Endothelial cell of umbilical vein (primary cell): ENCODE data around the gene ACER1. TPM values are rescaled to one million over a fixed set of nuclear protein-coding genes. Genes with fewer than 3 reads are reported as not detected.
"Not testable (repeated sequence)": the region's sequence is repeated elsewhere in the genome, so short reads cannot be mapped to it uniquely, and the experiment has no call there.

Experiments
- BruUV-seq: library from RNA; stranded (reverse); fragments of 400-500 nt; replicated peaks from 2 replicates; lab custom pipeline; 2021; lab: Mats Ljungman, UMichigan
- CTCF ChIA-PET: fragments of 300-600, 350-600 bp; sonication (Branson Sonifier 250); formaldehyde crosslinking; loops from one replicate; lab custom pipeline; 2021; ENCODE audit warnings: antibody characterized with exemption, inconsistent platforms; lab: Charles Lee
- POLR2A ChIA-PET: fragments of 300-600, 350-600 bp; sonication (Branson Sonifier 250); formaldehyde crosslinking; loops from one replicate; lab custom pipeline; 2021; ENCODE audit warnings: antibody characterized with exemption, inconsistent platforms; lab: Charles Lee
- DNase-seq: peaks from one replicate; pipeline ENCODE4 v3.0.0-alpha.2; 2011; ENCODE audit warnings: low read depth, low spot score
- FAIRE-seq: peaks from 2 replicates; lab custom pipeline; 2011; peaks lifted over from hg19 to GRCh38; lab: Jason Lieb, UNC
- H2AFZ ChIP-seq: 2 replicates; pipeline ENCODE4 v1.6.0; 2012; ENCODE audit warnings: low read depth, low read length, control low read depth, inconsistent platforms
- H3K27ac ChIP-seq: 2 replicates; pipeline ENCODE4 v1.5.1; 2011; ENCODE audit warnings: low read depth, mild to moderate bottlenecking, control low read depth, low read length, moderate library complexity; ENCODE audit not compliant: insufficient read depth
- H3K27me3 ChIP-seq, 2 experiments: 2 replicates each; pipeline versions ENCODE4 v1.6.0 to v1.6.1; 2011; ENCODE audit warnings: low read length in 2 of 2, mixed read lengths in 1 of 2; ENCODE audit not compliant: control insufficient read depth in 2 of 2, insufficient read depth in 2 of 2
- H3K36me3 ChIP-seq, 2 experiments: 2 replicates in 1 of 2; 3 replicates in 1 of 2; pipeline ENCODE4 v1.5.1; 2011; ENCODE audit warnings: low read length in 2 of 2, mild to moderate bottlenecking in 1 of 2, moderate library complexity in 1 of 2; ENCODE audit not compliant: control insufficient read depth in 2 of 2, insufficient read depth in 2 of 2; ENCODE audit errors: extremely low read depth in 1 of 2
- H3K4me1 ChIP-seq: 3 replicates; pipeline ENCODE4 v1.5.1; 2011; ENCODE audit warnings: mild to moderate bottlenecking, low read length; ENCODE audit not compliant: control insufficient read depth, insufficient read depth; ENCODE audit errors: extremely low read depth
- H3K4me2 ChIP-seq: 2 replicates; pipeline ENCODE4 v1.6.1; 2011; ENCODE audit warnings: low read length, control low read depth, mixed read lengths; ENCODE audit not compliant: insufficient read depth
- H3K4me3 ChIP-seq, 3 experiments: fragments of 200-600 bp in 1 of 3; sonication (generic), shearing (Covaris generic) in 1 of 3; replicated peaks in 1 of 3; 2 replicates each; pipeline ENCODE4 v1.5.1; 2011 to 2016; ENCODE audit warnings: control low read depth in 3 of 3, low read length in 3 of 3, mild to moderate bottlenecking in 2 of 3, inconsistent platforms in 1 of 3, low read depth in 1 of 3, moderate library complexity in 1 of 3; ENCODE audit not compliant: insufficient read depth in 1 of 3
- H3K79me2 ChIP-seq: 2 replicates; pipeline ENCODE4 v1.6.0; 2012; ENCODE audit warnings: low read length, inconsistent platforms; ENCODE audit not compliant: control insufficient read depth, insufficient read depth
- H3K9ac ChIP-seq: replicated peaks from 2 replicates; pipeline ENCODE3; 2011; ENCODE audit warnings: low read length, control low read depth; ENCODE audit not compliant: insufficient read depth; ENCODE audit errors: extremely low read depth
- H3K9me1 ChIP-seq: replicated peaks from 3 replicates; pipeline ENCODE4 v1.6.0; 2011; ENCODE audit warnings: mild to moderate bottlenecking, low read length; ENCODE audit not compliant: control insufficient read depth, insufficient read depth; ENCODE audit errors: extremely low read depth
- H3K9me3 ChIP-seq: replicated peaks from 2 replicates; pipeline ENCODE4 v1.5.1; 2012; ENCODE audit warnings: low read length, inconsistent platforms; ENCODE audit not compliant: control insufficient read depth, insufficient read depth
- H4K20me1 ChIP-seq: replicated peaks from 2 replicates; pipeline ENCODE3; 2011; ENCODE audit warnings: mild to moderate bottlenecking, low read length; ENCODE audit not compliant: control insufficient read depth, insufficient read depth; ENCODE audit errors: extremely low read depth
- FOS ChIP-seq: IDR thresholded peaks from 2 replicates; pipeline ENCODE4 v1.6.1; 2011; ENCODE audit warnings: mild to moderate bottlenecking, low read length, moderate library complexity, borderline replicate concordance; ENCODE audit not compliant: insufficient read depth
- GATA2 ChIP-seq: IDR thresholded peaks from 2 replicates; pipeline ENCODE4 v1.7.0; 2011; ENCODE audit warnings: low read depth, mild to moderate bottlenecking, moderate library complexity, mixed read lengths, low read length; ENCODE audit not compliant: insufficient read length, insufficient read depth
- JUN ChIP-seq: IDR thresholded peaks from 2 replicates; pipeline ENCODE4 v1.6.1; 2011; ENCODE audit warnings: borderline replicate concordance, low read depth; ENCODE audit not compliant: insufficient read length, insufficient read depth
- MYC ChIP-seq: IDR thresholded peaks from one replicate; pipeline ENCODE4 v1.6.1; 2011; ENCODE audit warnings: mild to moderate bottlenecking, low read depth, low read length
- POLR2A ChIP-seq: IDR thresholded peaks from 2 replicates; pipeline ENCODE4 v1.6.1; 2012; ENCODE audit warnings: low read depth, mild to moderate bottlenecking, control low read depth, low read length
- POLR2AphosphoS5 ChIP-seq: IDR thresholded peaks from 2 replicates; pipeline ENCODE4 v1.6.1; 2012; ENCODE audit warnings: low read depth, mild to moderate bottlenecking, control low read depth, low read length, moderate library complexity; ENCODE audit not compliant: insufficient read depth
- dilution Hi-C: fragments of 300-500 bp; cut with MboI; formaldehyde crosslinking; loops from one replicate; pipeline ENCODE4 v1.15.0; 2019; ENCODE audit warnings: low sequenced_read_pairs; ENCODE audit not compliant: extremely low pct_ligation_motif_present
- intact Hi-C: fragments of 100-400 bp; cut with micrococcal nuclease; formaldehyde crosslinking; loops from one replicate; pipeline ENCODE4 v1.10.0; 2022
- polyA plus RNA-seq, 4 experiments: library from polyadenylated mRNA; depleted of rRNA in 3 of 4; stranded (reverse) in 3 of 4; unstranded in 1 of 4; fragments of >200 nt; gene quantifications; 2 replicates each; pipeline versions ENCODE4 v1.2.1 to v1.2.3, GENCODE V29; 2011 to 2012; ENCODE audit warnings: missing spikeins in 1 of 4
- total RNA-seq: library from RNA; stranded (reverse); gene quantifications from 2 replicates; pipeline ENCODE4 v1.2.3, GENCODE V29; 2021
- TF ChIP-seq, protein P1 (sequence below): IDR thresholded peaks from 2 replicates; pipeline ENCODE4 v1.6.1; 2011; ENCODE audit not compliant: insufficient read depth, insufficient read length
- TF ChIP-seq, protein P2 (sequence below), 2 donors: IDR thresholded peaks; 1 replicate in 1 of 2; 2 replicates in 1 of 2; pipeline ENCODE4 v1.5.1; 2011; ENCODE audit warnings: low read length in 2 of 2, mild to moderate bottlenecking in 2 of 2, moderate library complexity in 2 of 2, control low read depth in 1 of 2, inconsistent platforms in 1 of 2, low read depth in 1 of 2; ENCODE audit not compliant: insufficient read depth in 1 of 2; ENCODE audit errors: extremely low read depth in 1 of 2

ACER1 gene
- total and polyA plus RNA-seq, 2 donors (not counting 3 experiments of a cell fraction or from before 2014, with no cell fraction given), result 0.04 TPM; not detected in 1

DNA sequence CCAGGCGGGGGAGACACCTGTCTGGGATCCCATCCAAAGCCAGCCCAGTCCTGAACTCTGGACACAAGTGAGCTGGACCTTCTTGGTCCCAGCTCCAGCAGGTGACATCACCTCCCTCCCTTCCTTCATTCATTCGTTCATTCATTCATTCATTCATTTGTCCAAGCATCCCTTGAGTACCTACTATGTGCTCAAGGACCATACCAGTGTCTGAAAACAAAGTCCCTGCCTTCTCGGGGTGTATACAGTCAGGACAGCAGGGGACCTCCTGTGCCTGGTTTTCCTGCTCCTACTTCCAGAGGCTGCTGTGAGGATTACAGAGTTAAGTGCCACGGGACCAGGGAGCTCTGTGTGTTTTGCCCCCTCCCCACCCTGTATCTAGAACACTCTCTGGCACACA lies 14.0 kb downstream of the ACER1 start:
- Histone ChIP-seq H3K27ac (no peak overlapping the region), H3K36me3 (no peaks in the 10 kb centered on the region), H3K79me2 (no peaks in the 10 kb centered on the region), H3K4me1 (no peaks in the 10 kb centered on the region), H3K9me1 (no peaks in the 10 kb centered on the region), H2AFZ (no peak overlapping the region), H3K4me2 (no peak overlapping the region), H3K27me3 (no peaks in the 10 kb centered on the region), H3K4me3 (no peak overlapping the region), H4K20me1 (no peaks in the 10 kb centered on the region), H3K9ac (no peak overlapping the region), H3K9me3 (no peaks in the 10 kb centered on the region)
- FAIRE-seq (no peak), DNase-seq (no peak)
- CTCF ChIA-PET, result interaction anchor here (0.6 to 2.2 kb wide), 3 partner anchors 13 to 101 kb away, joined by 3 to 7 read pairs (median 3); no protein-coding TSS in a partner anchor
- dilution Hi-C loops, result no loop called here
- POLR2A ChIA-PET, result interaction anchor here (0.7 kb wide), 1 partner anchor 213 kb away, joined by 6 read pairs; no protein-coding TSS in a partner anchor
- TF ChIP-seq JUN (no peak), MYC (no peak), POLR2A (no peak)
- TF ChIP-seq, protein P1, sequence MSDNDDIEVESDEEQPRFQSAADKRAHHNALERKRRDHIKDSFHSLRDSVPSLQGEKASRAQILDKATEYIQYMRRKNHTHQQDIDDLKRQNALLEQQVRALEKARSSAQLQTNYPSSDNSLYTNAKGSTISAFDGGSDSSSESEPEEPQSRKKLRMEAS, result no peak
- no TSS peak for BruUV-seq
- intact Hi-C loops, result no loop called here

DNA sequence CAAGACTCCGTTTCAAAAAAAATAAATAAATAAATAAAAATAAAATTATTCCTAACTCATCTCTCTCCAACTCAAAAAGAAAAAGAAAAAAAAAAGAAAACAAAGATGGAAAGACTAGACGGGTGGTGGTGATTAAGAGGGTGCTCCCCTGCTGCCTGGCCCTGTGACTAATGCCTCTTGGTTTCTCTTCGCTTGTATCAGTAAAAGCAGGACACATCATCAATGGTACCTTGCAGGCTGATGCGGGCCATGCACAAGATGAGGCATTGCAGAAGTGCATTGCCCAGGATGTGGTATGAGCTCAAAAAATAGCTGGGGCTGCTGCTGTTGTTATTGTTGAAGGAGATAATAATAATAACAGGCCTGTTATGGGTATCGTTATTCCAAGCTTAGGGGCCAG lies 14.6 kb downstream of the ACER1 start:
- Histone ChIP-seq H3K4me1 (no peaks in the 10 kb centered on the region), H2AFZ (no peak overlapping the region), H3K27ac (no peak overlapping the region), H3K4me3 (no peak overlapping the region), H3K9me1 (no peaks in the 10 kb centered on the region), H3K9ac (no peak overlapping the region), H3K27me3 (no peaks in the 10 kb centered on the region), H3K36me3 (no peaks in the 10 kb centered on the region), H3K79me2 (no peaks in the 10 kb centered on the region), H3K9me3 (no peaks in the 10 kb centered on the region), H3K4me2 (no peak overlapping the region), H4K20me1 (no peaks in the 10 kb centered on the region)
- TF ChIP-seq, protein P2, sequence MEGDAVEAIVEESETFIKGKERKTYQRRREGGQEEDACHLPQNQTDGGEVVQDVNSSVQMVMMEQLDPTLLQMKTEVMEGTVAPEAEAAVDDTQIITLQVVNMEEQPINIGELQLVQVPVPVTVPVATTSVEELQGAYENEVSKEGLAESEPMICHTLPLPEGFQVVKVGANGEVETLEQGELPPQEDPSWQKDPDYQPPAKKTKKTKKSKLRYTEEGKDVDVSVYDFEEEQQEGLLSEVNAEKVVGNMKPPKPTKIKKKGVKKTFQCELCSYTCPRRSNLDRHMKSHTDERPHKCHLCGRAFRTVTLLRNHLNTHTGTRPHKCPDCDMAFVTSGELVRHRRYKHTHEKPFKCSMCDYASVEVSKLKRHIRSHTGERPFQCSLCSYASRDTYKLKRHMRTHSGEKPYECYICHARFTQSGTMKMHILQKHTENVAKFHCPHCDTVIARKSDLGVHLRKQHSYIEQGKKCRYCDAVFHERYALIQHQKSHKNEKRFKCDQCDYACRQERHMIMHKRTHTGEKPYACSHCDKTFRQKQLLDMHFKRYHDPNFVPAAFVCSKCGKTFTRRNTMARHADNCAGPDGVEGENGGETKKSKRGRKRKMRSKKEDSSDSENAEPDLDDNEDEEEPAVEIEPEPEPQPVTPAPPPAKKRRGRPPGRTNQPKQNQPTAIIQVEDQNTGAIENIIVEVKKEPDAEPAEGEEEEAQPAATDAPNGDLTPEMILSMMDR (IDR thresholded peaks at IDR 0.05; ENCODE audit: extremely low read depth in 1 of 2, insufficient read depth in 1 of 2, low read depth in 1 of 2, low read length in 2 of 2), result no peak
- no peak for TF ChIP-seq POLR2AphosphoS5
- no peak for TF ChIP-seq FOS
- no peak for TF ChIP-seq MYC
- TF ChIP-seq GATA2, result no peak
- TF ChIP-seq, protein P1, result no peak
- dilution Hi-C loops, result no loop called here
- DNase-seq (no peak), FAIRE-seq (no peak)
- intact Hi-C loops, result no loop called here
- CTCF ChIA-PET, result interaction anchor here (0.8 to 1.2 kb wide), 2 partner anchors 18 to 35 kb away, joined by 3 read pairs; no protein-coding TSS in a partner anchor
- POLR2A ChIA-PET, result no interaction called here
- no TSS peak for BruUV-seq

DNA sequence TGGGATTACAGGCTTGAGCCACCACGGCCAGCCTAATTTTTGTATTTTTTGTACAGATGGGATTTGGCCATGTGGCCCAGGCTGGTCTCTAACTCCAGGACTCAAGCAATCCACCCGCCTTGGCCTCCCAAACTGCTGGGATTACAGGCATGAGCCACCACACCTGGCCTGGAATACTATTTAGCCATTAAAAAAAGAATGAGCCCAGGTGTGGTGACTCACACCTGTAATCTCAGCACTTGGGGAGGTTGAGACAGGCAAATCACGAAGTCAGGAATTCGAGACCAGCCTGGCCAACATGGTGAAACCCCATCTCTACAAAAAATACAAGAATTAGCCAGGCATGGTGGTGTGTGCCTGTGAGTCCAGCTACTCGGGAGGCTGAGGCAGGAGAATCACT lies 17.8 kb downstream of the ACER1 start:
- H3K9me1 ChIP-seq, H3K4me3 ChIP-seq, H3K4me1 ChIP-seq, H3K36me3 ChIP-seq, H3K9me3 ChIP-seq, H3K79me2 ChIP-seq, H4K20me1 ChIP-seq, H3K27me3 ChIP-seq, CTCF ChIA-PET, FAIRE-seq, H3K4me2 ChIP-seq, intact Hi-C loops, DNase-seq, POLR2A ChIA-PET, H3K9ac ChIP-seq, H2AFZ ChIP-seq, BruUV-seq, dilution Hi-C loops, H3K27ac ChIP-seq: not testable (repeated sequence)
